DMS53 treated with DMSO at 0.1 percent for 48 hours (cell line): ENCODE measurements around the gene DGKQ.
A peak's percentile ranks its signal among the peaks of the same experiment; 100 is the strongest.

ENCODE experiments used
- DNase-seq: peaks from one replicate; lab custom pipeline; 2025; ENCODE audit not compliant: unreplicated experiment; lab: John Stamatoyannopoulos, UW

Gene DGKQ

GRCh38 chr4:996030-996996, 22.9 kb upstream of the DGKQ start:
- DNase-seq = no peak

- no peak for DNase-seq
These were observed 22.1 kb upstream of the DGKQ start for GRCh38 chr4:995311-996026.

GRCh38 chr4:993111-994029, 20.0 kb upstream of the DGKQ start, which contains the start of gene SLC26A1:
Gene SLC26A1 (minus strand): TSS chr4:993404. CDS start chr4:991703, 1,701 bp downstream.
- DNase-seq = peak; percentile 91

- DNase-seq = peak; percentile 98
These were observed 19.1 kb upstream of the DGKQ start for GRCh38 chr4:992297-993110.

- no peak for DNase-seq
These were observed 18.3 kb upstream of the DGKQ start for GRCh38 chr4:991451-992296.

- no peak for DNase-seq
These were observed 17.5 kb upstream of the DGKQ start for GRCh38 chr4:990746-991367.

- DNase-seq = no peak
These were observed 16.5 kb upstream of the DGKQ start for GRCh38 chr4:989722-990471.

- DNase-seq = no peak
These were observed 15.7 kb upstream of the DGKQ start for GRCh38 chr4:988726-989721.

GRCh38 chr4:987624-988513, 14.5 kb upstream of the DGKQ start:
- DNase-seq = no peak

- DNase-seq = peak; percentile 69
These were observed 13.7 kb upstream of the DGKQ start, which contains the start of gene IDUA for GRCh38 chr4:986879-987623. Gene IDUA (plus strand): TSS chr4:987044. CDS start chr4:987085, 41 bp downstream.

GRCh38 chr4:986428-986878, 13.1 kb upstream of the DGKQ start:
- DNase-seq = peak; percentile 67

GRCh38 chr4:985123-985830, 11.9 kb upstream of the DGKQ start:
- DNase-seq = peak; percentile 52

- DNase-seq = no peak
These were observed 11.1 kb upstream of the DGKQ start for GRCh38 chr4:984336-985054.

GRCh38 chr4:982814-983213, 9.4 kb upstream of the DGKQ start:
- no peak for DNase-seq
